NCI-H1048 (cell line): Measurements from ENCODE around the gene MS4A18.
"Not testable (repeated sequence)": the region's sequence is repeated elsewhere in the genome, so short reads cannot be mapped to it uniquely, and the experiment has no call there.

Source experiments
- DNase-seq: peaks from one replicate; lab custom pipeline; 2025; lab: John Stamatoyannopoulos, UW

The MS4A18 gene

DNA sequence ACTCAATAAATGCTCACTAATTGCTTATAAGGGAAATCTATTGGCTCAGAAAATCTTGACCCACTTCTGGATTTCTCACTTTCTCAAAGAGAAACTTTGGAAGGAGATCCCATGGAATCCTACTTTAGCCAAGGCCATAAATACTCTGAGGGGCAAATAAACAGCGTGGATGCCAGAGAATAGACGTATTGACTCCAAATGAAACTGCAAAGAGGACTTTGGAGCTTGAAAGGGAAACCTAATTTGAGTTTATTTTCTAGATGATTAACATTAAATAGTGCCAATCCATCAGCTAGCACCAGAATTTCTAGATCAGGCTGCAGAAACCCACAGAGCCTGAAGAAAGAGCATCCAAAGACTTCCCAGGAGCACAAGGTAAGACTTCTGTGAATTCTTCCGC lies at the start of gene MS4A18:
MS4A18 (plus strand) TSS at position 301 of the 400 bp plus-strand sequence.
- no peak for DNase-seq

DNA sequence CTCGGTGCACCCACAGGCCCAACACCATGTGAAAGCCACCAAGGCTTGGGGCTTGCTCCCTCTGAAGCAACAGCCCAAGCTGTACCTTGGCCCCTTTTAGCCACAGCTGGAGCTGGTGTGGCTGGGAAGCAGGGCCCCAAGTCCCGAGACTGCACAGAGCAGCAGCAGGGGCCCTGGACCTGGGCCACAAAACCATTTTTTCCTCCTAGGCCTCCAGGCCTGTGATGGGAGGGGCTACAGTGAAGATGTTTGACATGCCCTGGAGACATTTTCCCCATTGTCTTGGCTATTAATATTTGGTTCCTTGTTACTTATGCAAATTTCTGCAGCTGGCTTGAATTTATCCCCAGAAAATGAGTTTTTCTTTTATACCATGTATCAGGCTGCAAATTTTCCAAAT lies 46.3 kb upstream of the MS4A18 start:
- not testable (repeated sequence) for DNase-seq

DNA sequence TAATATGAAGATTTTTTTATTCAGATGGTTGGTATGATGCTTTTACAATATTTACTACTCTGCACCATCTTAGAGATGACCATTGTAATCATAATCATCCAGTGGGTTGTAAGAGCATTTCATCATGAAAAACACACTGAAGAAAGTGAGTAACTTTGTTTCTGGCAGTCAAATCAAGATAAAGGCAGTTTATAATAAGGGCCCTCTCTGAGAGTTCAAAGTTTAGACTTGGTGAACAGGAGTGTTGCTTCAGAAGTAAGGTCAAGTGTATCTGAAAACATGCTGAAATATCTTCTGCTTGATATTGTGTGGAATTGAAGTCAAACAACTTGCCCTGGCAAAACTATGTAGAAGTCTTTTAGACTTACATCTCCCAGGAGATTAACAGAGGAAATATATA lies 44.6 kb upstream of the MS4A18 start:
- no peak for DNase-seq

DNA sequence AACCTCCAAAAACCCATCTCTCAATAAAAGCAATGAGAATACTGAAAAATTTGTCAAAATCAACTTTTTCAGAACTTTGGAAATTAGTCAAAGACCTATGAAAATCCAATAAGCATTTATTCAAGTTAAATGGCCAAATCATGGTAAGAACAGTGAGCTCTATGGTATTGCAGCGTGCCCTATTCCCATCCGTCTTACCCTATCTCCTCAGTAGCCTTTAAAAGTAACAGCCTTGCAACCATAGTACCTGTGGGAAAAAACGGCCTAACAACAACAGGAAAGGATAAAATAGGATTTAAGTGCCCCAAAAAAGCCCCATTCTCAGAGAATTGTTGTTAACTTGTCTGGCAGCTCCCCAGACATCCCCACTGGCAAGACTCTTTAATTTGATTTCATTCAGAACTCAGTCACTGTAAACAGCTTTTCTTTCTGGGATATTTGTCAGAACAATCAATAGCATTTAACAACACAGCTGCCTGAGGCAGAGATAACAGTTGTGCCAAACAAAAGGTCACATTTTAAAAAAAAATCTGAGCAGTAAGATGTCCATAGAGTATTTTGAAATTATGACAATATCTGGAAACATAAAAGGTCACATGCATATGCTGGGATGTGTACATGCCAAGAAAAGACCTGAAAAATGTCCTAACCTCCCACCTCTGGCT lies 43.9 kb upstream of the MS4A18 start:
- DNase-seq: no peak

DNA sequence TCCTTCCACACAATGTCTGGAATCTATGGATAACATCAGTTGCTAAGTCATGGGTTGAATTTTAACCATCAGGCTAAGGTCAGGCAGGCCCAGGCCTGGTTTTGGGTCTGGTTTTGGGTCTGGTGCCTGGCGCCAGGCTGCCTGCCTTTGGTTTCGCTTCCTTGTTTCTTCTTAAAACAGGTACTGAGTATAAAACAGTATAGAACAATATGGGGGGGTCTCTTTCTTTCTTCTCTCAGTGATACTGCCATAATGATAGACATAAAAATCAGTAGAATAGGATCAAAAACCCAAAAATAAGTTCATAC lies 40.0 kb upstream of the MS4A18 start:
- not testable (repeated sequence) for DNase-seq

DNA sequence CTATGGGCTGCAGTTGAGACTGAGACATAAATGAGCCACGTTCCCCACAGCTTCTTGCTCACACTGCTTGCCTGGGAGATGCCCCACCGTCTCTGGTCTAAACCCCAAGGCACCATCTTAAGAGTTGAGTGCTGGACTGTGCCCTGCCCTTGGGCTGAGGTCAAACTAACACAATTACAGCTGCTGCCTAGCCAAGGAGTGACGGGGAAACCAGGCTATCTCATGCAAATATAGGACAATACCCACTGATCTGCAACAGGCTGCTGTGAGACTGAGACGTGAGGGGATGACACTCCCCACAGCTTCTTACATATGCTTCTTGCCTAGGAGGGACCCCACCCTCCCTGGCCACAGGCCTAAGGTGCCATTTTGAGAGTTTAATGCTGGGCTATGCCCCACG lies 32.9 kb upstream of the MS4A18 start:
- DNase-seq: no peak

DNA sequence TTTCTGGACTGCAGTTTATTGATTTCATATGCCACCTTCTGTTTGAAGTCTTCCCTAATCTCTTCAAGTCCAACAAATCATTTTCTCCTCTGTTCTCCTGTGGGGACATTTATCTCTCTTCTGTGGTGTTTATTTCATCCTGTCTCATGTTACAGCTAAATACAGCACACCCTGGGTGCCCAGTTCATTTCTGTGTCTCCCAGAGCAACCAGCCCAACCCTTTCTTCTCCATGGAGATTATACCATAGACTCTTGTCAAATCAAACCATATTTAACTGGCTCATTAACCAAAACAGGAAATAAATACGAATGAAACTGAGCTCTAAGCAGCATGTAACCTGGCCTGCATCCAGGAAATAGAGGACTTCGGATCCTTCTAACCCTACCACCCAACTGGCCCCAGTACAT lies 25.2 kb upstream of the MS4A18 start, which contains the start of gene MS4A8:
MS4A8 (plus strand) TSS at position 329 of the 408 bp plus-strand sequence. CDS start 1,249 bp downstream, outside the sequence.
- DNase-seq: no peak

DNA sequence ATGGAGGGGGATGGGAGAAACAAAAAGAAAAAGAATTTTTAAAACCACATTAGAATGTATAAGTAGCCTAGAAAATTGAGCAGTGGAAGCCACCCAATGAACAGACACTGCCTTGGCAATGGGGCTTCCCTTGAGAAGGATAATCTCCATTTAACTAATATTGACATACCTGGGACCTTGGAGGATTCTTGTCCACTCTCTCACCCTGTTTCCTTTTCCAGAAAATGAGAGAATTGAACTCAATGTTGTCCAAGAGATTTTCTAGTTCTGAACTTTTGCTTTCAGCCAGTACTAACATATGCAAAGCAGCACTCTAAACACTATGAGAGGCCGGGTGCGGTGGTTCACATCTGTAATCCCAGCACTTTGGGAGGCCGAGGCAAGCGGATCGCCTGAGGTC lies 24.6 kb upstream of the MS4A18 start:
- DNase-seq: no peak

DNA sequence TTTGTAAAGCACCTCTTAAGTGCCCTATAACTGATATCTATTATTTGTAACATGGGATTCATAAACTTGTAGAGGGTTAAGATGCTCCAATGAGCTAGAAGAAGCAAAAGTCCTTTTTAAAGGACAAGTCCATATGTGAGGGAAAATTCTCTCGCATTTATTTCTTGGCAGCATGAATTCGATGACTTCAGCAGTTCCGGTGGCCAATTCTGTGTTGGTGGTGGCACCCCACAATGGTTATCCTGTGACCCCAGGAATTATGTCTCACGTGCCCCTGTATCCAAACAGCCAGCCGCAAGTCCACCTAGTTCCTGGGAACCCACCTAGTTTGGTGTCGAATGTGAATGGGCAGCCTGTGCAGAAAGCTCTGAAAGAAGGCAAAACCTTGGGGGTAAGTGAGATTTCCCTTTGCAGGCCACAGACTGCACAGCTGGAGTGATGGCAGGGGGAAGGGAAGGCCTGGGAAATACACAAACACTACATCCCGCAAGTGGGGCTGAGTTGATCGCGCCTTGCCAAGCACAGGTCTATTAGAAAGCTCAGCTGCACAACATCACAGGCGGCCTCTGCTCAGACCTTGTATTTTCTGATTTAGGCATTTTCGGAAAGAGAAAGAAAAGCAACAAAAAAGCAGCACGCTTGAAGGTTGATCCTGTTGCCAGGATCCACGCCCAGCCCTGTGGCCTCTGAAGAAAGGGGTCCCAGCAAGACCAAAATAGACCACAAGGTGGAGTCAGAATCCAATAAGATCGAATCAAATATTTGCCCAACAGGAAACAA lies 23.6 kb upstream of the MS4A18 start:
- DNase-seq: no peak

DNA sequence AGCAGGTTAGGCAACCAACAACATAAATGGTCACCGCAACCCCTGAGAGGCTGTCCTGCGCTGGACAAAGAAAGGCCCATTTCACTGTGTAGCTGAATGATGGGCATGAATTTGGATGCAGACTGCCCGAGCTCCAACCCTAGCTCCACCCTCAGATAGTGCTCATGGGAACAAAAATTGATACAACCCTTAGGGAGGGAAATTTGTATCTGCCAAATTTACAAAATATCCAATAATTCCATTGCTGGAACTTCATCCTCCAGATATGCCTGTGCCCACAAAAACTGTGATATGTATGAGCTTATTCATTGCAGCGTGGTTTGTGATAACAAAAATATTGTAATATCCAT lies 23.1 kb upstream of the MS4A18 start:
- DNase-seq: no peak

DNA sequence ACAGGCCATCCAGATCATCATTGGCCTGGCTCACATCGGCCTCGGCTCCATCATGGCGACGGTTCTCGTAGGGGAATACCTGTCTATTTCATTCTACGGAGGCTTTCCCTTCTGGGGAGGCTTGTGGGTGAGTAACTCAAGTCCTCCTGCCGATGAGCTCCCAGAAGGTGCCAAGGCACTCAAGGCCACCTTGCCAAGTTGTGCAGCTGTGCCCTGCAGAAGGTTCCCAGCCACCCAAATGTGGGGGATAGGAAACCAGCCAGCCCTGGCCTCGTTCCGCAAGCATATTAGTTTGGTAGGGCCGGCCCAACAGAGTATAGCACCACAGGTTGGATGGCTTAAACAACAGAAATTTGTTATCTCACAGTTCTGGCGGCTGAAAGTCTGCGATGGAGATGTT lies 21.1 kb upstream of the MS4A18 start:
- DNase-seq: no peak

DNA sequence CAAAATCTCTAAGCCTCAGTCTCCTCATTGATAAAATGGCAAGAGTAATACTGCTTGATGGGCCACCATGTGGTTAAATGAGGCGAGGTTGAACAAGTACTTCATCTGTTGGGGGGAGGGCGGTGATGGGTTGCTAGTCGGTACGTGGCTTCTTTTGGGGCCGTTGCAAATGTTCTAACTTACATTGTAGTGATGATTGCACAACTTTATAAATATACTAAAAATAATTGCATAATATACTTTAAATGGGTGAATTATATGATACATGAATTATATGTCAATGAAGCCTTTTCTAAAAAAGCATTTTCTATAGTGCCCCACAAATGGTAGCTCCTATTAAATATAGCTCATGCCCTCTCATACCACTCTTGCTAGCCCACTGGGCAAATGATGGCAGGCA lies 18.6 kb upstream of the MS4A18 start:
- no peak for DNase-seq

DNA sequence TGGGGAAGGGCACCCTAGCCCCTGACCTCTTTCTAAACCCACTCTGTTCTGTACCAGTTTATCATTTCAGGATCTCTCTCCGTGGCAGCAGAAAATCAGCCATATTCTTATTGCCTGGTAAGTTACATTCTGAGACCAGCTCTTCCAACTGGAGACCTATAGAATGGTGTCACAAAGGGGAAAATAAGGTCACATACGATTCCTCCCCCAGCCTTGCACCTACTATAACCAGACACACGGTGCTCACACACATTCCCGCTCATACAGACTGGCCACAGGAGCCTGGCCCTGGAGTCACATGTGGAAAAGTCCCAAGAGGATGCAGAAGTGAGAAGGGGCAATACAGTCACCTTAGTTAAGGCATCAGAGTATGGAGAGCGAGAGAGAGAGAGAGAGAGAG lies 17.6 kb upstream of the MS4A18 start:
- no peak for DNase-seq

DNA sequence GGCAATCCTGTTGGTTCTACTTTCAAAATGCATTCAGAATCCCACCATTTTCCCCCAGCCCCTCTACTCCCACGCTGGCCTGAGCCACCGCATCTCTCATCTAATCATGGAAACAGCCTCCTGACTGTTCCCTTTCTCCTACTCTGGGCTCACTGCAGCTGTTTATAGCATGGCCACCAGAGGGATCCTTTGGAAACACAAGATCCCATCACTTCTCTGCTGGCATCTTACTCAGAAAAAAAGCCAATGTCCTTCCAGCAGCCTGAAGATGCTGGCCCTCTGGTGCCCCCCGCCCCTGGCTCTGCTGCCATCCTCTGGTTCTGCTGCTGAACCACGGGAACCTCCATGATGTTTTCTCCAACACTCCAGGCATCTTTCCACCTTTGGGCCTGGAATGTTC lies 14.0 kb upstream of the MS4A18 start:
- DNase-seq: no peak

DNA sequence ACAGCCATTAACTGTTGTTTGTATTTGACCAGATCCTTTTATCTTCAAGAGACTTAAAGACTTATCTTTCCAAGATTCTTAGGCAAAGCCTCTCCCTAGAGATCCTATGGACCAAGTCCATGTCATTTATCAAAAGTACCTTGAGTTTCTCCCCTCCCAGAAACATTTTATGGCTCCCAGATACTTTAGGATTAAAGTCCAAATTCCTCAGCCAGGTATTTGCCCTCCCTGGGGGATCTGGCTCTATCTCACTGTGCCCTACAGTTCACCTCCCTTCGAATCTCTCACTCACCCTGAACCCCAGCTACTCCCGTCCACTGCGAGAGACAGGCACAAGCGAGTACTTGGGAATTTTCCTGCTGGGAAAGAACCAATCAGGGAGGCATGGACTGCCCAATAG lies 13.2 kb upstream of the MS4A18 start:
- no peak for DNase-seq

DNA sequence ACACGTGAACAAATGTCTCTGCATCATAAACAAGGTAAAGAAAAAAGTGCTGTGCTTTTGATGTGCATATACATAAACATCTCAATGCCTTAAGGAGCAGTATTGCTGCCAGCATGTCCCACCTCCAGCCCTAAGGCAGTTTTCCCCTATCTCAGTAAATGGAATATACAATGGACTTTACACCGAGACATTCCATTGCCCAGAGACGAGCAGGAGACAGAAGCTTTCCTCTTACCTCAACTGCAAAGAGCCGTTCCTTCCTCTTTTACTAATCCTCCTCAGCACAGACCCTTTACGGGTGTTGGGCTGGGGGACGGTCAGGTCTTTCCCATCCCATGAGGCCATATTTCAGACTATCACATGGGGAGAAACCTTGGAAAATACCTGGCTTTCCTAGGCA lies 11.1 kb upstream of the MS4A18 start:
- DNase-seq: not testable (repeated sequence)

DNA sequence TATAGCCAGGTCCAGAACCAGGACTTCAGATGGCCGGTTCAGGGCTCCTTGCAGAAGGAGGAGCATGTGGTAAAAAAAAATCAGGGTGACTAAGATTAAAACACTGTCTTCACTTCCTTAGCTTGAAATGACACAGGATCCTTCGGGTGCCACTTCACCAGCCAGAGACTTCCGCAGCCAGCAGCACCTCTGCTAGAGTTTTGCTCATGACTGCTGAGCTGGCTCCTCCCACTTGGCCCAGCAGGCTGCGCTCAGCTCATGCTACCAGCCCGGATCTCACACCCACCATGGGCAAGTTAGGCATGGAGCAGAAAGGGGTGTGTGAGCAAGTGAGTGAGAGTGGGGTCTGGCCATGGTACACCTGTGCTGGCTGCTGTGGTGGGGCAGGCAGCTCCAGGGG lies 6.6 kb upstream of the MS4A18 start:
- no peak for DNase-seq

DNA sequence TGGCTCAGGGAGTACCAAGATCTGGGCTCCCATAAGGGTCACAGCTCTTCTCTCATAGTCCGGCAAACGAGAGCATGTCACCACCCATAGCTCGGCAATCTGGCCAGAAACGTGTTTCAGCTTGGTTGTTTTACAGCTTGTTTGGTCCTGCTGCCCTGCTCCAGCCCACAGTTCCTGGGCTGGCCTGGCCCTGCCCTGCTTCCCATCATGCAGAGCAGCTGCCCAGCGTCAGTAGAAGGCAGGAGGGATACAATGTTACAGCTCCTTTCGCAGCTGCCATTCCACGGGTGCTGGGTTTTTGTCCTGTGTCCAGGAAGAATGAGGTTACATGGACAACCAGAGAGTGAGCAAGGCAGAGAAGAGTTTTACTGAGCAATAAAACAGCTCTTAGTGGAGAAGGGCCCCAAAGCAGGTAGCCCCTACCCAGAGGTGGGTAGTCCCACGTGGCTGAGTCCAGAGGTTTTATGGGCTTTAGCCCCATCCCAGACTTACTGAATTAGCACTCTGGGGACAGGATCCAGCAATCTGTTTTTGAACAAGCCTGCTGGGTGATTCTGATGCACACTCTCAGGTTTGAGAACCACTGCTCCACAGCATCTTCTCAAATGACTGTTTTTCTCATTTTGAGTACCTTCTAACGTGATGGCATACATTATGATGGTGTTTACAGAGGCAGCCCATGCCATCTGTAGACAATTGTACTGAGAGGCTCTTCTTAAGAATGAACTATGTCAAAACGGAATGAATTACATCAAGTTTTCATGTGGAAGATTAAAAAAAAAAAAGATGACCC lies 5.8 kb upstream of the MS4A18 start:
- no peak for DNase-seq

DNA sequence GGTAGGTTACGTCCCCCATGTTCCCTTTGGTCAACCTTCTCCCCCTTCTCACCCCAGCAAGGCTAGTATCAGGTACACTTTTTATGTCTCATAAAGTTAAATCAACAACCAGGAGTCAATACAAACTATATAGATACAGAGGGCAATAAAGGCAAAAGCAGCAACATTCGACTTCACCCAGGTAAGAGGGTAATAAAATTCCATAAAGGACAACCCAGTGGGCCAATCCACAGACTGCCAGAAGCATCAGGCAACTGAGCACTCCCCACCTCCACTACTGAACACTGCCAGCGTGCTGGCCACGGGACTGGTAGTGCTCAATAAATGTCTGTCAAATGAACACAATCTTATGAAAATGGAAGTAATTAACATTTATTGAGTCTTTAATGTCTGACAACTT lies 5.1 kb upstream of the MS4A18 start:
- no peak for DNase-seq

DNA sequence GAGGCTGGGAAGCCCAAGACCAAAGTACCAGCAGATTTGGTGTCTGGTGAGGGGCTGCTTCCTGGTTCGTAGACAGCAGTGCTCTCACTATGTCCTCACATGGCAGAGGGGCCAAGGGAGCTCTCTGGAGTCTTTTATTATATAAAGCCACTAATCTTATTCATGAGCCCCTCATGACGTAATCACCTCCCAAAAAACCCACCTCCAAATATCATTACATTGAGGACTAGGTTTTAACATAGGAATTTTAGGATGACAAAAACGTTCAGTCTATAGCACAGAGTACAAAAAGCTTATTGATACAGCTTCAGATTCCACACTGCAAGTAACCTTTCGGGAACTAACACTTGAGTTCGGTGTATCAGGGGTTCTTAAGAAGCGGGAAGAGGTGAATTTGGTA lies 4.1 kb upstream of the MS4A18 start:
- DNase-seq: no peak

DNA sequence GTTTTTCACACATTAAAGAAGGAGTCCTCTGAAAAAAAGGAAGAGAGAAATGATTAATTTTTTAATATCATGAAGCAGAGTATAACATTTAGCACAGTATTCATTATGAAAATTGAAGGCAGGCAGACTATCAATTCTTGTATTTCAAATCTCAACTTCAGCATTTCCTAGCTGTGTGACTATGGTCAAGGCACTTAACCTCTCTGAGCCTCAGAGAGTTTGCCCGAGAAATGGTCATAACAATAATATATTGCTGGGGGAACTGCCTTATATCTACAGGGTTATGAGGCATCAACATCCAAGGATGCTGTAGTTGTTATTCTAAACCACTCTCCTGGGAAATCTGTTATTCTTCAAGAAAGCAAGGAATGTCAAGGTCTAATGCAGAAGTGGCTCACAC lies 1.1 kb downstream of the MS4A18 start:
- DNase-seq: no peak

DNA sequence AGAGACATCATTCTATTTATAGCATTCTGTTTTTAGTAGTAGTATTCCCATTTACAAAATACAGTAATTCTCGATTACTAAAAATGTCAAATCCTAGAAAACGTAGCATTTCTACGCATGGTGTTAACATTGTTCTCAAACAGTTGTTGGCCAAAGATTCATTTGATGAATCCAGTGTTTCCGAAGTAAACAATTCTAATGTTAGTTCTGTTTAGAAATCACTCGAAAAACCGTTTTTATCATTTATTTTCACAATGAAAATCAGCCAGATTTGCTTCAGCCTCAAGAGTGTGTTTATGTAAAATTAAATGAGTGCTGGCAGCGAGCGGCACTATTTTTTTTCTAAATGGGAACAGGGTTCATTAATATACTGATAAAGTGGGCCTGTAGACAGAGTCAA lies 7.1 kb downstream of the MS4A18 start:
- no peak for DNase-seq

DNA sequence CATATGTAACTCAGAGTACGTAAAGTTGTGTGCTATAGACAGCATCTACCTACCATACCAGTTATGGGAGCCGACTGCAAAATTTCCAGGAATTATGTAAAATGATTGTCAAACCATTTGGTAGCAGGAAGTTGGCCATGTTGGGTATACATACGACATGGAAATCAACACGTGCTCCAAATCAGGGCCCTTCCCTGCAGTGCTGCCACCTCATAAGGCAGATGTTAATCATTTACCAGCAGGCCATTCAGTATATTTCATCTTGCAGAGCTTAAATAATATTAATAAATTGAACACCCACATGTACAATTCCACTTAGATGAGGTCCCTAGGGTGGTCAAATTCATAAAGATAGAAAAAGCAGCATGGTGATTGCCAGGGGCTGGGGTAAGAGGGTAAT lies 9.8 kb downstream of the MS4A18 start:
- DNase-seq: no peak
